Endometrium (tissue), 2 donors: Measurements from ENCODE around the gene PCMTD2.

ENCODE experiments used
- FAIRE-seq: peaks from 2 replicates; lab custom pipeline; 2012; peaks lifted over from hg19 to GRCh38; lab: Jason Lieb, UNC
- donor health status: control.
- donor health status: control.

Gene PCMTD2

DNA sequence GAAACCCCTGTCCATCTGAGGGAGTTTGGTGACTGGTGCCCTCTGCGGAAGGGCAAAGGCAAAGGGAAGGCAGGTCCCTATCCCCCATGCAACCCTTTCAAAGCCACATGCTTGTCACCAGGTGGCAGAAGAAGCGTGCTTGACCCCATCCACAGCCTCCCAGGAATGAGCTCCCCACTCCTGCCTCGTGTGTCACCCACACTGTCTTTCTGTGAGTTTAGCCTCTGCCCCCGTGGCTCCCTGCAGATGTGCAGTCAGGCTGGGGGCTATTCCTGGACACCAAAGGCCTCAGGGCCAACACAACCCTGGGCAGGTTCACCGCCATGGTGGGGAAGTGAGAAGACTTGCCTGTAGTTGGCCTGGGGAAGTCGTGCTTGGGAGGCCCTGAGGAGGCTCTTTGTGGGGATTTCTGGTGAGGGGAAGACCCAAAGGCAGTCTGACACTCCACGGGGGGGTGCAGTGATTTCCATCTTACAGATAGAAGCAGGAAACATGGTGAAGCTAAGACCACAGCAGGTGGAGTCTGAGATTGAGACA is 16.6 kb upstream of the PCMTD2 start:
- no peak for FAIRE-seq

DNA sequence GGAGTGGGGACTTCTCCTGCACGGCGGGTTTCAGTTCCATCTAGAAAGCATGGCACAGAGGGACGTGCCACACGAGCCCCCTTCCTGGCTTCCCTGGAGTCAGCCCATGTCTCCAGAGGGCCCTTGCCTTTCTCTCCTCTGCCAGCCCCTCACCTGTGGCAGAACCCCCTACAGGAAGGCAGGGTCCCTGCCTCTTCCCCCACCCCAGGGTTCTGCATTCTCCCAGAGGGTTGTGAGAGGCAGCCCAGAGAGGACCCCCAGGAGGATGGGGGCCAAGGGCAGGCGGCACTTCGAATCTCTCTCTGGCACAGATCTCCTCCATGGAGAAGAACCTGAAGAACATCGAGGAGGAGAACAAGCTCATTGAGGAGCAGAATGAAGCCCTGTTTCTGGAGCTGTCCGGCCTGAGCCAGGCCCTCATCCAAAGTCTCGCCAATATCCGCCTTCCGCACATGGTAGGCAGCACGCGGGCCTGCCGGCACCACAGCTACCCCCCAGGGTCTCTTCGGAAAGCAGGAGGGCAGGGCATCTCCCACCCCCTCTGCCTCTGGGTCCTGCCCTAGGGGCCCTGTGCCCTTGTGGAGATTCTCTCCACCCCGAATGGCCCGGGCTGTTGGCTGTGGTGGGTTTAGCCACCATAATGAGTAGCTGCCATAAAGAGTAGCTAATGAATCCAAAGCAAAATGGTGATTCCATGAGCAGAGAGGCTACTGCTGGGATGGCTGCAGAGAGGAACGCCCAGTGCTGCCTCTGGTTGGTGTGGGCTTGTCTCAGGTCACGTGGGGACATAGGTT is 15.9 kb upstream of the PCMTD2 start:
- FAIRE-seq: no peak

DNA sequence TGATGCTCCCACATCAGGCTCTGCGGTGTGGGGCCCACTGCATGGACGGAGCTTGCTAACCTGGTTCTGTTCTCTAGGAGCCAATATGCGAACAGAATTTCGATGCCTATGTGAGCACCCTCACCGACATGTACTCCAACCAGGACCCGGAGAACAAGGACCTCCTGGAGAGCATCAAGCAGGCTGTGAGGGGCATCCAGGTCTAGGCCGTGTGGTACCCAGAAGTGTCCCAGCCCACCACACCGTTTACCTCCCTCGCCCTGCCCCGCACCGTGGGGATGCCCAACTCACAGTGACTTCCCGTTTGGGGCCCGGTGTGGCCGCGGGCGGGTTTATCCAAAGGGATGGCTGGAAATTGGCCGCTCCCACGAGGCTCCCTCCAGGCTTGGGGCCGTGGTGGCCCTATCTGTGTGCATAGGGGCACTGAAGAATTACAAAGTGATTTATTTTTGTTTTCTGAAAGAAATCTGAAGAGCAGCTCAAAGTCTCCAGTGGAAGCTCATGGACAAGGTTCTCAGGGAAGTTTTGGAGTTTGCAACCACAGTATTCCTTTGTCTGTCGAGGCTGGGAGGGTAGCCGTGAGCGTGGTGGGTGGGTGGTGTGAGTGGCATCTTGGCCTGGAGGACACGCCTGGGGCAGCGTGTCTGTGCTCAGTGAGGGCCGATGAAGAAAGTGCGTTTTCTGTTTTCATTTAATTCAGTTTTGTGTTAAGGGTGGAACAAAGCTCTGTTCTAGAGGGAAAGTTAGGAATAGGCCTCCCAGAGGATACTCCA is 15.1 kb upstream of the PCMTD2 start:
- no peak for FAIRE-seq

DNA sequence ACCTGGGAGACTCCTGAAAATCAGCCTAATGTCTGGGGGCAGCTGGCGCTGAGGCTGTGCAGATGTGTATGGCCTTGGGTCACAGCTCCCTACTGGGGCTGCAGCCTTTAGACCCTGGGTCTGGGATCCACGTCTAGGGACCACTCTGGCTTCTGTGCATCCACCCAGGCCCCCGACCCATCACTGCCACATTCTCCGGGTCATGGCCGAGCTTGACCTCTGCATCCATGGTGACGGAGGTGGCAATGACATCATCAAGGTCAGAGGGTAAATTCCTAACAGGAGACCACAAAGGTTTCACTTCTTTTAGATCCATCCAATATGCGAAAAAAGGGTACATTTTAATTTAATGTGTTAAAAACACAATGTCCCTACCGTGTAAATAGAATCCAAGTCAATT is 14.5 kb upstream of the PCMTD2 start:
- FAIRE-seq: no peak

DNA sequence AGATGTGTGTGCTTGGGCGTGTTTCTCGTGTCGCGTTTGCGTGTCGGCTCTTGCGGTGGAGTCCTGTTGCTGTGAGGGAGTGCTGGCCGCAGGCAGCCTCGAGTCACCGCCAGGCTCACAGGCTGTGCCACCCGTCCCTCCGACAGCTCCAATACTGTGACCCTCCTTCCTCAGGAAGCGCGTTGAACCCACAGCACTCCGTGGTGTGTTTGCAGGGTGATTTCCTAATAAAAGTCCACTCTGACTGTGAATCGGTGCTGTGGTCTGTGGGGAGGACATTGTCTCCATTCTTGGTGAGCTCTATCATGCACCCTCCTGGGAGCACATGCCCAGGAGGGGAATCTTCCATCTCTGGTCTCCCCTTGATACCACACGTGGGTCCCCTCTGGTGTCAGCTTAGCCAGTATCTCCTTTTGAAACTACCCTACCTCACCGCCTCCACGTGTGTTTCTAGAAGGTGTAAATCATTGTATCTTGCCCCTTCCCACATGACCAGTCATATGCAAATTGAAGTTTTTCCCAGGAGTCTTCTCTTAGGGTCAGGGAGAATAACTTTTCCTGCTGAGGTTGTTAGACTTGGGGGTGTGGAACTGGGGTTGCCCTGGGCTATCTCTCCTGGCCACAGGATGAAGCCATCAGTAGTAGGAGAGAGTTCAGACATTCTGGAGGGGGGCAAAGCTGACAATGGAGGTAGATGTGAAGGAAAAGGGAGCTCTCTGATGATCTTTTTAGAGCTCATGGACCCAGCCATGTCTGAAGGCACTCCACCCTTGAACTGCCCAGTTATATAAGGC is 13.3 kb upstream of the PCMTD2 start:
- FAIRE-seq: no peak

DNA sequence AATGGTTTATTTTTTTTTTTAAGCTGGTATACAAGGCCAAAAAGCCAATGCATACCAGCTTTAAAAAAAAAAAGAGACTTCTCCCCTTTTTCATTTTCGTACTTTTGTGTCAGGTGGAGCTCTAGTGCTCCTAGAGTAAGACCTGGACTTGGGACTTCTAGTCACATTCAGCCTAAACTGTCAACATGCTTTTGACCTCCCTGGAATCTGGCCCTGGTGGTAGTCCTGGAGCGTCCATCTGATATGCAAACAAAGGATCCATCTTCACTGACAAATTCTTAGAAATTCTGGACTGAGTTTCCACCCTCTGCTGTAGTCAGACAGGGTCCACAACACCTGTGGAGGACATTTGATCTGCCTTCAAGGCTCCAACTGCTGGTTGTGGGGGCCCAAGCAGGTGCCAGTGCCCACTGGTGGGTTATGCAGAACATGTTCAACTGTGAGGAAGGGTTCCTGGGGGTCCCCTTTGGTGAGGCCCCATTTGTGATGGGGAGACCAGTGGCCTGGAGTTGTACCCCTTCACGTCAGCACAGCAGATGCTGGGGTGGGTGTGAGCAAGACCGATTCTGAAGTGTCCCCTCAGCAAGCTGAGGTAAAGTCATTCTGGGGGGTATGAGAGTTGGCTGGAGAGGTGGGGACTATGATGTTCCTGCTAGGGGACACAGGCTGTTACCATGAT is 12.6 kb upstream of the PCMTD2 start:
- FAIRE-seq: no peak

DNA sequence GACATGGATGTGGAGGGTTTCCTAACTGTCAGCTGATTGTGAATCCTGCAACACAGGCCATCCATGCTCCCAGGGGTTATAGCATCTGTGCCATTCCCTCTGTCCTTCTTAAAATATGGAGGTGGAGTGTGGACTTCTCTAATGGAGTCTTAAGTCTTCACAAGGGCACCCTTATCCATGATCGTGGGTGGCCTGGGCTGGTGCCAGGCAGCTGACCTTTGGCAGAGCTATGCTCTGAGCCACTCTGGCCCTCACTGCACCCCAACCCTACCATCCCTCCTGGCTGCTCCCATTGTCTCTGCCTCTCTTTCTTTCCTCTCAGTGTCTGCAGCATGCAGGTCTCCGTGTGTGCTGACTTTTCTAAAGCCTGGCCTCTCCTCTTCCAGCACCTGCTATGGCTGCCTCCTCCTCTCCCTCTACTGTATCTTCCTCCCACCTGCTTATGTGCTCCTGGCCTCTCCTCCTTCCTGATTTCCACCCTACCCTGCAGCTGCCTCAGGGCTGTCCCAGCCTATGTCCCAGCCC is 11.2 kb upstream of the PCMTD2 start:
- FAIRE-seq: no peak

DNA sequence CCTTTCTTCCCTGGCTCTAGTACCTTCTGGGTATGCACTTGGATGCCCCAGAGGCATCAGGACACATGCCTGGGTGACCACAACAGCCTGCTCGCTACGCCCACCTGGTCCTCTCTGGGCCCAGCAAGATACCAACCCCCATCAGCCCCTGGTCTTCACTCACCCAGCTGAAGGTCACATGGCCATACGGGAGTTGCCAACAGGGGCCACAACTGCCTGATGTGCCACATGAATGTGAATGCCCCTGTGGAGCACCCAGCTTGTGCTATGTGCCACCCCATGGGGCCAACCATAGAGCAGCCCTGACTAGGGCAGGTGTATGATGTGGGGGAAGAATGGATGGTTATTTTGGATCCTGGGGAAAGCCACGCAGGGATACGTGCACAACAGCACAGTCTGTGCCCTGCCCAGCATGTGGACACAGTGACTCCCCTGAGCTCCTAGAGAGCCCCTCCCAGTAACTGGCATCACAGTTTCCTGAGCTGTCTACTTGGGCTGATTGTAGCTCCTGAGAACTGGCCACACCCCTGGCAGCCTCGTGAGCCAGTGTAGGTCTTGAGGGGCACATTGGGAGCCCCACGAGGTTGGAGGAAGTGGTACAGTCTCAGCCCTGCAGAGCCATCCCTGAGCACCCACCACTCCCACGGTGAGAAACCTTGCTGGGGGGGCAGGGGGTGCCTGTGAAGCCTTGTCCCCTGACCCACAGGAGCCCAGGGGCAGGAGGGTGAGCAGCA is 10.5 kb upstream of the PCMTD2 start:
- FAIRE-seq: no peak

DNA sequence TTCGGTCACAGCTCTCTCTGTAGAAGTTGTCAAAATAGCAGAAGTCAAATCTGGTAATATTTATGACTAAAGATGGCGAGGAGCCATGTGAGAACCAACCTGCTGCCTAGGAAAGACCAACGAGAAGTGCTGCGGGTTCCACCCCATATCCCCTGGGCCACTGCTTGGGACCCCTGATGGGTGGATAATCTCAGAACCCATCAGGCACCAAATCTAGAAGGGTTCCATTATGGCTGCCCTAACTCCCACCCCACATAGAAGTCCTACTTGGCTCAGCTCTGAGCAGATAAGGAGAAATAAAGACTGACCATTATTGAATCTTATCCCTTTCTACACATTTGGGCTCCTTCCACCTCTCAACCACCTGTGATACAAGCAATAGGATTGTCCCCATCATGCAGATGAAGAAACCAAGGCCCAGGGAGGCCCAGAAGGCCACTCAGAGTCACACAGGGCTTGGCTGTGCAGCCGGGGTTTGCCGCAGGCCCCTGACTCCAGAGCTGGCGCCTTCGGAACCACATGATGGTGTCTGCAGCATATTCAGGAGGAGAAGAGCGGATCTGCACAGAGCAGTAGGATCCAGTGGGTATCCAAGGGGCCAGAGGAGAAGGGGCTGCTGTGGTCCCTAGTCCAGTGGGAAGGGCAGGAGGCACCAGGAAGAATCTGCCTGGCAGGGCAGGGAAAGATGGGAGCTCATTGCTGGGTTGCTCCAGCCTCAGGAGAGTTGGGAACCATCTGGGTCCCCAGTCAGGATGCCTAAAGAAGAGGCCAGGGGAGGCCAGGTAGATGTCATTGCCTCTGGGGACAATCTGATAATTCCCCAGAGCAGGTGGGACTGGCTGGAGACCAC is 9.6 kb upstream of the PCMTD2 start:
- no peak for FAIRE-seq

DNA sequence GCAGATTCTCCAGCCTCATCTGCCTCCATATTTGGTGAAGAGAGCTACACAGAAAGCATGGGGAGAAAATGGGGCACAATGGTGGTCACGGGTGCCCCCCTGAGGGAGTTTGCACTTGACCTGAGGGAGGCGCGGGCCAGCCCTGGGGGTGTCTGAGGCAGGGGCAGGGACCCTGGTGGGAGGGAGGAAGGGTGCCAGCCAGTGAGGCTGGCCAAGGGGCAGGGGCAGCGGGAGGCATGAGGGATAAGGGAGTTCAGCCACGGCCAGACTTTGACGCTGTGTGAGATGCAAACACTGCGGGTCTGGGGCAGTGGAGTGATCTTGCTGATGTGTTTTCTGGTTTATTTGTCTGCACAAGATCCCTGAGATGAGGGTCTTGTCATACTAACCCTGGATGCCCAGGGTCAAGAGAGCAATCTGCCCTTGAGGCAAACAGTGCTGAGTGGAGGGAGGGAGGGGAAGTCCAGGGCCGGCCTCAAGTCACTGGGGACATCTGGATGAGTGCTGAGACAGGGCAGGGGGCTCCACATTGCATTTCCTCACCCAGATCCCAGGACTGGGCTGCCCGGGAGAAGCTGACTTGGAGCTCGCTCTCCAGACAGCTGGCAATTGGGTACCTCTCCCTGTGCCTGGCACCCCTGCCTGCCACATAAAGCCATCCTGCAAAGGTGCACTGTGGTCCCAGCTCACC is 8.8 kb upstream of the PCMTD2 start:
- no peak for FAIRE-seq

DNA sequence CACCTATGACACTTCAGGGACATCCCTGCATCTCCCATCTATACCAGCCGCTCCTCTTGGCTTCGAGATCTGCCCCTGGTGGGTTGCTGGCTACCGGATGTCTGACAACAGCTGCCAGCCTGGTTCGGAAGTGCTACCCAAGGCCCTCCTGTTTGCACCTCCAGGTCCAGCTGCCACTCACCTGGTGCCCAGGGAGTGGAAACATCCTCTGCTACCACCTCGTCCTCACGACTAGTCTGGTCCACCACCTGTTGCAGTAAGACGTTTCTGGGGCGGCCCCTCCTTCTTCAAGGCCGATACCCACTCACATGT is 8.3 kb upstream of the PCMTD2 start:
- no peak for FAIRE-seq

DNA sequence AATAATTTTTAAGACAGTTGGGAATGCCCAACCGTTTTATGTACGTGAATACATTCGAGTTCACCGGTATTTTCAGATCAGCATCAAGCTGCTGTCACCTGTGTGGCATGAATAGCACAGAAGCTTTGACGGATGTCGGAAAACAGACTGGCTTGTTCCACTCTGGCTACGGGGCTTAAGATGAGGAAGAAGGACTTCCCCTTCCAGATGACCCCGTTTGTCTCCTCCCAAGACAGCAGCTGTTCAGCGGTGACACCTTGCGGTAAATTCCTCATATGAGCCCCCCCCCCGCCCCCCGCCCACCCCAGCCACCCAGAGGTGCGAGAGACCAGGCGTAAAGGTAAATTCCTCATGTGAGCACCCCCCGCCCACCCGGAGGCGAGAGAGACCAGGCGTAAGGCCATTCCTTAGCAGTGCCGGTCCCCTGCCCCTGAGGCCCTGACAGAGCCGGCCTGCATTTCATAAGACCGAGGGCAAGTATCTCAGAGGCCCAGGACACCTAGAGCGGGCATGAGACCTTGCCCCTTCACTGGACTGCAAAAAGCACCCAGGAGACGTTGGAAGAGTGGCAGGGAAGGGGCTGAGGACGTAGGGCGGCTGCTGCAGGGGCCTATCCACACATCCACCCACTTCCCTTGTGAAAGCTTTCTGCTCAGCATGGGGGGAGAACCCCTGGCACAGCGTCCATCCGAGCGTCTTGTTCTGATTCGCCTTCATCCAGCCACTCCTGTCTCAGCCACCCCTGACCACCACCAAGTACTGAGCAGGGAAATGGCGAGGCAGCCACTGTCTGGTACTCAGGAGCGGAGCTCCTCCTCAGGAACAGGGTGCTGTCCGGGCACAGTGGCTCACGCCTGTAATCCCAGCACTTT is 7.3 kb upstream of the PCMTD2 start:
- no peak for FAIRE-seq

DNA sequence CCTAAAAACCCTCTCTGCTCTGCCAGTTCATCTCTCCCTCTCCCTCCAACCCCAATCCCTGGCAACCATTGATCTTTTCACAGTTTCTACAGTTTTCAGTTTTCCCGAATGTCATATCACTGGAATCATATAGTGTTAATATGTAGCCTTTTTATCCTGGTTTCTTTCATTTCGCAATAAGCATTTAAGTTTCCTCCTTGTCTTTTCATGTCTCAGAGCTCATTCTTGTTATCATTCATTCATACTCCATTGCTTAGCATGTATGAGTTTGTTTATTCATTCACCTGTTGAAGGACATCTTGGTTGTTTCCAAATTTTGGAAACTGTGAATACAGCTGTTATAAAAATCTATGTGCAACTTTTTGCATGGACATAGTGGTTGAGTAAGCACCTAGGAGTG is 5.5 kb upstream of the PCMTD2 start:
- no peak for FAIRE-seq

DNA sequence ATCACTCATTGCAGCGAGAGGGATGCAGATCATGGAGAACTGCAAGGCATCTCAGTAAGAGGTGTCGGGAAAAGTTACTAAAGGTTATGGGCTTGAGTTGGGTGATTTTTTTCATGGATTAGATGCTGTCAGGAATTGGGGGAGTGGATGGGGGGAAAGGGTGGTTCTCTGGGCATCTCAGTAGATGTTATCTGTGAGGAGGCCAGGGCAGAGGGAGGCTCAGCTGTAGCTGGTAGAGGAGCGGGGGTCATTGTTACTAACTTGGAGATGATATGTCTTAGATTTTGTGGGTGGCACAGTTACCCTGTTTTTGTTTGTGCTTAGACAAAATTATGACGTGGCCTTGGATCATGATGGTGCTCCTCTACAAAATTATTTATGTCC is 2.6 kb upstream of the PCMTD2 start:
- no peak for FAIRE-seq

DNA sequence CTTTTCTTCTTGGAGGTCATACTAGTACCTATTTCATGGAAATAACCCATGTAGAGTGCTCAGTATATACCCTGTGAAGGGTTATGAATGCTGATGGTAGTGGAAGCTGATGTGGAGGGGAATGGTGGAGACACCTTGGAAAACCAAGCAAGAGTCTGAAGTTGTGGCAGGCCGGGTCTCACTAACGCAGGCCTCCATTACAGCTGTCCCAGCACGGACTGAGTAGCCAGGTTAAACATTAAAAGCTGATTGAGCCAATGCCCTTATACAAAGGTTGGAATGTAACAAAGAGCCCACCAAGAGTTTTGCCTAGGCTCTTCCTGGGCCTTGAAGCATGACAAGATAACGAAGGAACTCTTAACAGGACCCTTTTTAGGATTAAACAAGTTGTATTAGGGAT is 2.1 kb upstream of the PCMTD2 start:
- no peak for FAIRE-seq

DNA sequence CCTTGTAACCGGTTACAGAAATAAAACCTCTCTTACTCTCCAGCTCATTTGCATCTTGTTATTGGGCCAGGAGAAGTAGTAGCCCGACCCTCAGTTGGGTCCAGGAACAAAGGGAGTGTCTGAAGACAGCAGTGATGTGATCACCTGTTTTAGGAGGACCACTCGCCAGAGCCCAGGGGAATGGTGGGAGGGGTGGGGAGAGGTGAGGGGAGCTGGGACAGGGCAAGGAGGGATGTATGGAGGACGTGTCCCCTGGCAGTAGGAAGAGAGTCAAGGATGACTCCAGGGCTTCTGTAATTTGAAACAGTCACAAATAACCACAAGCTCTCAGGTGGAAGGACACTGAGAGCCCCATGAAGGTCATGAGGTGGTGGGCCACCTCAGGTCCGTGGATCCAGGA is 1.4 kb upstream of the PCMTD2 start:
- FAIRE-seq: no peak

DNA sequence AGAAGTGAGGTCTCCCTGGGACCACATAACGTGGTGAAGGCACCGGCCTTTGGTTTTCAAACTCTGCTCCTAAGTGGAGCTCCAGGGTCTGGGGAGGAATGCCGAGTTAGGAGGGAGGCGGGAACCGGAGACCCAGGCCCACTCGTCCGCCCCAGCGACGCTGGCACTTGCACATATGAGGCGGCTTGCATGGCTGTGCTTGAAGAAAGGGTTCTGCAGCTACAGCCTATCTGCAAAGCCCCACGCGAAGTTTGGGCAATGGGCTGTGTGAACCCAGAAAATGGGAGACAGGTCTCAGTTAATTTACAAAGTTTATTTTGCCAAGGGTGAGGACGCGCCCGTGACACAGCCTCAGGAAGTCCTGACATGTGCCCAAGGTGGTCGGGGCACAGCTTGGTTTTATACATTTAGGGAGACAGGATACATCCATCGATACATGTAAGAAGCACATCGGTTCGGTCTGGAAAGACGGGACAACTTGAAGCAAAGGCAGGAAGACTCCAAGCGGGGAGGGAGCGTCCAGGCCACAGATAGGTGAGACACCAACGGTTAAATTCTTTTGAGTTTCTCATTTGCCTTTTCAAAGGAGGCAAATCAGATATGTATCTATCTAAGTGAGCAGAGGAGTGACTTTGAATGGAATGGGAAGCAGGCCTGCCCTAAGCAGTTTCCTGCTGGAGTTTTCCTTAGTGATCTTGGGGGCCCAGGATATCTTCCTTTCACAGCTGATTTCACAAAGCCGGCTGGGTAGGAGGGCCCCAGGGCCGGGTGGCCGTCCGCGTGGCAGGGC is 782 bp upstream of the PCMTD2 start:
- no peak for FAIRE-seq
